NCI-H1092 treated with DMSO at 0.1 percent for 48 hours (cell line): ENCODE results near the gene BOLA2B.

Experiments
- DNase-seq: peaks from one replicate; lab custom pipeline; 2025; lab: John Stamatoyannopoulos, UW

Gene BOLA2B

DNA sequence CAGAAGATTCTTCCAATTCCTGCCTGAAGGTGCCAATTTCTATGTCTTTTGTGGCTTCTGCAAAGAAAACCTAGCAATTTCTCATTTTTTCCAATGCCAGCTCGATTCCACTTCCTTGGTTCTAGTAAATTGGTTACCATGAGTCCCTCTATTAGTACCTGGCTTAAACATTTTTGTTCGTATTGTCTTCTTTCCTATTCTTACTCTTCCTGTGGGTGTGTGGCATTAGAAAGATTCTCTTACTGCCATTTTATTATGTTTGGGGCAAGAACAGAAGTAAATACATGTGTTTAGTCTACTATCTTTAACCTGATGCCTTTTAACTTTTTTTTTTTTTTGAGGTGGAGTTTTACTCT lies 50.1 kb downstream of the BOLA2B start:
- DNase-seq = no peak
